ENCODE data around the gene GPX7.
A peak's percentile ranks its signal among the peaks of the same experiment; 100 is the strongest.
"Not testable (repeated sequence)": the region's sequence is repeated elsewhere in the genome, so short reads cannot be mapped to it uniquely, and the experiment has no call there.

GPX7 gene

GRCh38 chr1:52601991-52602855 lies at the start of gene GPX7:
TSS of gene GPX7 (plus strand) at chr1:52602371. CDS start at chr1:52602410, 39 bp downstream.
- peak in 40 of 51 donors; percentile 9 to 68 (median 37) for DNase-seq

DNA sequence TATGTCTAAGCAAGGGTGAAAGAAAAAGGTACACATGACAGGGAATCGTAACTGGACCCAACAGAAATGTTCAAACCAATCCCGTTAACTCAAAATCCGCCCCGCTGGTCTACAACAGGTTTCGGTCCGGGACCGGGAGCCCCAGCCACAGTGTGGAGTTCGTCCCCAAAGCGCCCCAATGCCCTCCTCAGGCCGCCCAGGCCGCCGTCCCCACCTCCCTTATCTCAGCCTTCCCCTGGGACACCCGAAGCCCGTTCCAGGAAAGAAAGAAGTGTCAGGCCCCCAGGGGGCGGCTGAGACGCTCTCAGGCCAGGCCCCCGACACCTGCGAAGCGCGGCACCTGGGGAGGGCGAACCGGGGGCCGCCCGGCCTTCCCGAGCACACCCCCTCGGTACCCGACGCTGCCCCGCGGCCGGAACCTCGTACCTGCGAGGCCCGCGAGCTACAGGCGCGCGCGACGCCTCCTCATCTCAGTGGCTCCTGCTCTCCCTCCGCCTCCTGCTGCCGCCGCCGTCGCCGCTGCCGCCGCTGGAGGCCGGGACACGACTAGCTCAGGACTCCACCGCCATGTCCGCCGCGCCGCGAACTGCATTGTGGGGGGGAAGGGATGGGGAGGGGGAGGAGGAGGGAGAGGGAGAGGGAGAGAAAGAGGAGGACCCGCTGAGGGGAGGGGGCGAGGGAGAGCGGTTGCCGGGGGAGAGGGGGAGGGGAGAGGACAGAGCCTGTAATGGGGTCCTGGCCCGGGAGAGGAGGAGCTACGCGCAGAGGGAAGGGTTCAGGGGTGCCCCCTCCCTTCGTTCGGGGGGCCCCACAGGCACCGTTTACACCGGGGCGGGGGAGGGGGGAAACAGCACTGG lies 49.4 kb upstream of the GPX7 start, which contains the start of gene TUT4:
Gene TUT4, minus strand, starts transcription at position 588 of the 857 bp plus-strand sequence. CDS start 26,812 bp downstream, outside the sequence.
- peak; percentile 41 to 93 (median 76) for DNase-seq

DNA sequence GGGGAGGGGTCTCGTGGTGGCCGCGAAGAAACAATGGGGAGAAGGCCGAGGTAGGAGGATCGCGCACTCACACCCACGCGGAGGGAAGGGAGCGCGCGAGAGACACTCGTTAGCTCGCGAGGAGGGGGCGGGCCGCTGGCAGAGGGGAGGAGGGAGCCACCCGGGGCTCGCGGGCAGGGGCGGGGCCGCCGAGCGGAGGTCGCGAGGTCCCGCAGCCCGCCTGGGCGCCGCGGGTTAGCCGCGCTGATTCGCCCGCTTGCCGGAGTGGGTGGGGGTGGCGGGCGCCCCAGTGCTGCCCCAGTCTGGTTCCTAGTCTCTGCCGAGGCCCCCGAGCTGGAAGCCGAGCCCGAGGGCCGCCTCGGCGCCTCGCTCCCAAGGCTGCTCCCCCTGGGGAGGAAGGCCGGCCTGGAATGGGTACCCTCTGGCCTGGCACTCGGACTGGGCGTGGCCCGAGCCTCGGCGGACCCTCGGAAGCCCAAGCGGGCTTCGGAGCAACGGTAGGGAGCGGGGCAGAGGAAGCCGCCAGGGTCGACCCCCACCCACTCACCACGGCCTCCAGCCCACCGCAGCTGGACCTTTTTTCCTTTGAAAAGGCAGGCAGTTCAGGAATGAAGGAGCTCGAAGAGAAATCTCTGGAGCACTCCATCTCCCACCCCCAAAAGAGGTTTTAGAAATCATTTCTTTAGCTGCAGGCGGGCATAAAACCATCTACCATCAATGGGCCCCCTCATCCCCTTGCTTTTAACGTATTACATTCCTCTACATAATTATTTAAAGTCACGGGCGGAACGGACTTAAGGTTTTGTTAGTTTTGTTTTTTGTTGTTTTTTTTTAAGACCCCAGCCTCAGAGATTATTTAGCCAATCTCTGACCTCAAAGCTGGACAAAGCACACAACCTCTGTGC lies 48.6 kb upstream of the GPX7 start:
- DNase-seq: peak in 49 of 51 donors; percentile 31 to 93 (median 78)

DNA sequence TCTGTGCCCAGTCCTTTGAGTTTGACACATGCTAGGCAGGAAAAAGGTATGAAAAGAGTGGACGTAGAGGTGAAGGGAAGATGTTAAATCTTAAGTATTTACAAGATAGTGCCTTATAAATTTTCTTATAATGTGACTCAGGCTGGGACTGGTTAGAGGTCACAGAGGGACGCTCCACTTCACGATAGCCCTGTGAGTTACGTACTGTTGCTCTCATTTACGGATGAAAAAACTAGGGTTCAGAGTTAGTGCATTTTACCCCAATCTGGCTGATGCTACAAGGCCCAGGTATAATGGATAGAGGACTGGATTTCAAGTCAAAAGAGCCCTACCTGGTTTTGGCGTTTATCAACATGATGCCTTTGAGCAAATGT lies 47.9 kb upstream of the GPX7 start:
- DNase-seq: no peak

- DNase-seq: no peak
Observed at GRCh38 chr1:52554756-52555155, 47.4 kb upstream of the GPX7 start.

DNA sequence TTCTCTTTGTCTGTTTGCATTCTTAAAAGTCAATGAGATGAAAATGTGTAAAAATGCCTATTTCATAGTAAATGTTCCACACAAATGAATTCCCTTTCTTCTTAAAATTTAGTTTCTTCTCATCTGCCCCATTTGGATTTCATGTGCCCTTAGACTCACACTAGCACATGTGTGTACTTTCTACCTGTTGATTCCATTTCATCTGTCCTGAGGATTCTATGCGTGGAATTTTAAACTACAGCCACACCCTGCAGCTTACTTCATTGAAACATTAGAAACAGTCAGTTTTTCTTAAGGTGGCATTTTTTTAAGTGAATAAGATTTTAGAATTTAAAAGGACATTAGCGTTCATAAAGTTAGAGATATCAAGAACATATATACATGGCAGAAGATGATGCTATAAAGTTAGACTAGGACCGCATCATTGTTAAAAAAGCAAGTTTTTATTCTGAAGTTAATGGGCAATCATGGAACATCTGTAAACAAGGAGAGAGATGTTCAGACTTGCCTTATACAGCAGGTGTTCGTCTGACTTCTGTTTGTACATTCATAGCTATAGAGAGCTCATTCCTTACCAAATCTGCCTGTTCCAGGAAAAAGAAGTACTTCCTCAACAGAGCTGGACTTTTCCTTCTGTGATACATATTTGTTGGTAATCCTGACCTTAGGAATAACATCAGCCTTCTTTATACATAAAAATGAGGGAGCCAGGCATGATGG lies 45.4 kb upstream of the GPX7 start:
- no peak for DNase-seq

GRCh38 chr1:52558941-52559340 lies 43.2 kb upstream of the GPX7 start:
- DNase-seq: no peak

DNA sequence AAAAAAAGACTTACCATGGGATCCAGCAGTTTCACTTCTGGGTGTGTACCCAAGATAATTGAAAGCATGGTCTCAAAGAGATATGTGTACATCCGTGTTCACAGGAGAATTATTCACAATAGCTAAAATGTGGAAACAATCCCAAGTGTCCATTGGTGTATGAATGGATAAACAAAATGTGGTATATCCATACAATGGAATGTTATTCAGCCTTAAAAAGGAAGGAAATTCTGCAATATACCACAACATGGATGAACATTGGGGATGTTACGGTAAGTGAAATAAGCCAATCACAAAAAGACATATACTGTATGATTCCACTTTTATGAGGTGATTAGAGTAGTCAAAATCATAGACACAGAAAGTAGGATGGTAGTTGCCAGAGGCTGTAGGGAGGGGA lies 42.3 kb upstream of the GPX7 start:
- no peak for DNase-seq

DNA sequence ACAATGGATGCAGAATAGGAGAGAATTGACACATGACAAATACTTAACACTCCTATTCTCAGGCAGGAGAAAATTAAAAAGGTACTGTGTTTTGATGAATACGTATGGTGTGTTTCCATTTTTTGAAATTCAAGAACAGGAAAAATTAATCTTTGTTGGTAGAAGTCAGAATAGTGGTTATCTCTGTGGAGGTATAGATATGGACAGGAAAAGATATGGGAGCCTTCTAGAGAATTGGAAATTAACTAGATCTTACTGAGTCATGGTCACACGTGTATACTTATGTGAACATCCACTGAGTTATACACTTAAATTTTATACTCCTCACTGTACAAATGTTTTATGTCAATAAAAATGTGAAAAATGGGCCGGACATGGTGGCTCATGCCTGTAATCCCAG lies 39.4 kb upstream of the GPX7 start:
- DNase-seq: no peak

GRCh38 chr1:52567943-52568342 lies 34.2 kb upstream of the GPX7 start:
- peak in 1 of 51 donors; percentile 1 for DNase-seq

DNA sequence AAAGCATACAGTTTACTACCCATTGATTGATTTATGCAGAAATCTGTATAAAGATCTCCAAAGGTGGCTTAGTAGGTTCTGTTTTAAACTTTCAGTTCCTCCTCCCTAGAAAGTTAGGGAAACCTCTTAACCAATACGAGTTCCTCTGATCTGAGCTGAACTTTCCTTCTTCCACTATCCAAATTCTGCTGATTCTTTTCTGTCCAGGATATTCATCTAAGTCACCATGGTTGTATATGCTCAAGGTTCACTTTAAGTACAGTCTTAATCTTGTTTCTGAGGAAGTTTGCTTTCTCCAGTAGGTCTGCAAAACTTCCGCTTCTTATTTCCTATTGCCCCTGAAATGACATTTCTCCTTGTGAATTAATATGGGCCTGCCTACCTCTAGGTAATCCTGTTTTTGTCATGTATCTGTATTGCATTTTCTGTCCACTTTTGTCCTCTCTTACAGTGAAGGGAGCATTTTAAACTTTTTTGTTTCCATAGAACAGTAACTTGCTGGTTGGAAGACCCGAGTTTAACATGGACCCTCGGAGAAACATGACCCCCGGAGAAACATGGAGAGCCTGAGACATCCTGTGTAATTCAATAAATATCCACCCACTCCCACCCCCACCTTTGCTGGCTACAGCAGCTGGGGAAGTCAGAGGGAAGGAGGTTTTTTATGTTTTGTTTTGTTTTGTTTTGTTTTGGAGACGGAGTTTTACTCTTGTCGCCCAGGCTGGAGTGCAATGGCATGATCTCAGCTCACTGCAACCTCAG lies 32.5 kb upstream of the GPX7 start:
- DNase-seq: no peak

DNA sequence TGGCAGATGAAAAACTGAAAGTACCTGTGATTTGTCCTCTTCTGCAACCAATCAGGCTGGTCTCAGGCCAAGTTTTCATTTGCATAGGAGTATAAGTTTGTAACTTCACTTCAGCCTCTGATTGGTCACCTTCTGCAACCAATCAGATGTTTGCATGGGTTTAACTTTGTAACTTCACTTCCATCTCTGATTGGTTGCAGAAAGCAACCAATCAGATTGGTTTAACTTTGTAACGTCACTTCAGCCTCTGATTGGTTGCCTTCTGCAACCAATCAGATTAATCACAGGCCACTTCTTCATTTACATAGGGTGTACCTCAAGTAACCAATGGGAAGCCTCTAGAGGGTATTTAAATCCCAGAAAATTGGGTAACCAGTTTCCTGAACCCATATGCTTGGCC lies 30.4 kb upstream of the GPX7 start:
- DNase-seq: no peak

GRCh38 chr1:52572387-52572786 lies 29.8 kb upstream of the GPX7 start:
- DNase-seq: no peak

DNA sequence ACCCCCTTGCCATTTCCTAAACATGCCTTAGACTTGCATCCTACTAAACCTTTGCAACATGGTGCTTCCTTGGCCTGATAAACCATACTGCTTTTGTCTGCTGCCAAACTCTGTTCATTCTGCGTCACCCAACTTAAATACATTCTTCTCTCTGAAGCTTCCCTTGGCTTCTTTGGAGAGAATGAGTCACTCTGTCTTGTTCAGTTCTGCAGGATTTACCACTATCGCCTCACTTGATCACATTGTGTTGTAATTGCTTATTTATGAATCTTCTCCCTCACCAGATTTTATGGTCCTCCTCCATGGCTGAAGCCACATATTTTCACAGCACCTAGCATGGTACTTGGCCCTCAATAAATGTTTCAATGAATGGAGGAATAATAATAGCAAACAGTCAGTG lies 27.6 kb upstream of the GPX7 start:
- no peak for DNase-seq

- no peak for DNase-seq
Observed at GRCh38 chr1:52576074-52576473, 26.1 kb upstream of the GPX7 start.

- DNase-seq: not testable (repeated sequence)
Observed at GRCh38 chr1:52578066-52578465, 24.1 kb upstream of the GPX7 start.

- no peak for DNase-seq
Observed at GRCh38 chr1:52579415-52579814, 22.8 kb upstream of the GPX7 start.

- no peak for DNase-seq
Observed at GRCh38 chr1:52580283-52580682, 21.9 kb upstream of the GPX7 start.

GRCh38 chr1:52582116-52582696 lies 20.0 kb upstream of the GPX7 start:
- no peak for DNase-seq
